Spinal cord (tissue), 10 donors: ENCODE data around the gene PDIA3. TPM values are rescaled to one million over a fixed set of nuclear protein-coding genes. Genes with fewer than 3 reads are reported as not detected.
"Not testable (repeated sequence)": the region's sequence is repeated elsewhere in the genome, so short reads cannot be mapped to it uniquely, and the experiment has no call there.

ENCODE experiments used
- DNase-seq, 6 donors: peaks; one replicate each; pipeline versions ENCODE4 v3.0.0 to v3.0.0-alpha.2; 2013 to 2015; ENCODE audit warnings: low spot score in 6 of 6, low read depth in 4 of 6
- H3K27ac ChIP-seq: one replicate; pipeline ENCODE4 v1.5.1; 2013; ENCODE audit warnings: low read depth, low read length, control low read depth
- H3K27me3 ChIP-seq: one replicate; pipeline ENCODE4 v1.6.1; 2013; ENCODE audit warnings: low read length; ENCODE audit not compliant: control insufficient read depth, insufficient read depth
- H3K36me3 ChIP-seq: one replicate; pipeline ENCODE4 v1.6.1; 2013; ENCODE audit warnings: low read length; ENCODE audit not compliant: control insufficient read depth, insufficient read depth
- H3K4me1 ChIP-seq: one replicate; pipeline ENCODE4 v1.6.1; 2013; ENCODE audit warnings: low read length; ENCODE audit not compliant: control insufficient read depth, insufficient read depth
- H3K4me3 ChIP-seq: one replicate; pipeline ENCODE4 v1.5.1; 2013; ENCODE audit warnings: low read depth, low read length, control low read depth
- H3K9me3 ChIP-seq: one replicate; pipeline ENCODE4 v1.6.1; 2013; ENCODE audit warnings: low read length; ENCODE audit not compliant: control insufficient read depth, insufficient read depth
- WGBS: methylation state at CpG from one replicate; pipeline ENCODE4 v1.1.5; 2013; ENCODE audit warnings: missing lambda C conversion rate; ENCODE audit not compliant: insufficient coverage; 5-methylcytosine and 5-hydroxymethylcytosine counted together
- polyA plus RNA-seq, 2 donors: library from polyadenylated mRNA; unstranded; fragments of 120-200 nt; gene quantifications; one replicate each; pipeline ENCODE4 v1.2.1, GENCODE V29; 2013; ENCODE audit not compliant: insufficient read length in 2 of 2
- total RNA-seq, 2 donors: library from RNA; depleted of rRNA in 1 of 2; stranded (reverse); fragments of 120-200 nt in 1 of 2; fragments of >200 nt in 1 of 2; gene quantifications; one replicate each; pipeline versions ENCODE4 v1.2.3 to v1.2.4, GENCODE V29; 2013 to 2014
- donor health status: healthy.

Gene PDIA3
- total and polyA plus RNA-seq, 4 donors, result 120 to 272 (median 221) TPM

DNA sequence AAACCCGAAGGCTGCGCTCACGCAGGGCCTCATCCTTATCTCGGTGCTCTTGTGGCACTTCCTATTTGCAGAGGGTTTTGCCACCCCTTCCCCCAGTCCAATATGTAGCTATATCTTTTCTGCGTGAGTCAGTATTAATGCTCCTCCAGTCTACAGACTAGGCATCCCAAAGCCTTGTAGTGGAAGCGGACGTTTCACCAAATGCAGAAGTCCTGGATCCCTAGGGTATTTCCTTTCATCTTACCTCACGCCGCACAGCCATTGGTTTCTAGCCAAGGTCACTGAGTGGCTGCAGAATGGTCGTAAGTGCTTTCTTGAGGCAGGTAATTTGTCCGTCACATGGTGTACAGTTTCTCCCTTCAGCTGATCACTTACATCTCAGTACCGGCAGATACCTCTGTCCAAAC lies 668 bp downstream of the PDIA3 start:
- Histone ChIP-seq H3K4me1 (peaks cover 19% of the 10 kb centered on the region), H3K4me3 (peak overlapping the region; percentile 78), H3K27ac (peak overlapping the region; percentile 92)
- not testable (repeated sequence) for H3K9me3 ChIP-seq, H3K27me3 ChIP-seq, H3K36me3 ChIP-seq
- 0% methylated on average over 3 of the region's 12 CpGs for WGBS
- DNase-seq, result peak in 2 of 6 donors; percentile 5 to 9

DNA sequence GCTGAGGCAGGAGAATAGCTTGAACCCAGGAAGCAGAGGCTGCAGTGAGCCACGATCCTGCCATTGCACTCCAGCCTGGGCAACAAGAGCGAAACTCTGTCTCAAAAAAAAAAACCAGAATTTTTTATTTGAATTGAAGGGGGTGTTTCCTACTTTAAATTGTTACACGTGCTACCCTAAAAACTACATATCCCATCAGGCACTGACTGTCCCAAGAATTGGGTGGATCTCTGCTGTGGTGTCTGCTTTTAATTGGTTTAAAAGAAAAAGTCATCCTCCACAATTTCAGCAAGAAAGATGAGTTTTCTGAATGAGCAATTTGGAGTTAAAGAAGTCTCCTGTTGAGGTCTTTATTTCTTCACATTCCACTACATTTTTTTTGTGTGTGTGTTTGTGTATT lies 2.1 kb downstream of the PDIA3 start:
- peaks cover 19% of the 10 kb centered on the region for H3K4me1 ChIP-seq
- WGBS, result no CpG with 5 or more reads among the region's 3 CpGs
- no peaks in the 10 kb centered on the region for H3K27me3 ChIP-seq
- no peaks in the 10 kb centered on the region for H3K9me3 ChIP-seq
- no peak for DNase-seq
- no peak overlapping the region for H3K27ac ChIP-seq
- H3K36me3 ChIP-seq, result peaks cover 3% of the 10 kb centered on the region
- no peak overlapping the region for H3K4me3 ChIP-seq

DNA sequence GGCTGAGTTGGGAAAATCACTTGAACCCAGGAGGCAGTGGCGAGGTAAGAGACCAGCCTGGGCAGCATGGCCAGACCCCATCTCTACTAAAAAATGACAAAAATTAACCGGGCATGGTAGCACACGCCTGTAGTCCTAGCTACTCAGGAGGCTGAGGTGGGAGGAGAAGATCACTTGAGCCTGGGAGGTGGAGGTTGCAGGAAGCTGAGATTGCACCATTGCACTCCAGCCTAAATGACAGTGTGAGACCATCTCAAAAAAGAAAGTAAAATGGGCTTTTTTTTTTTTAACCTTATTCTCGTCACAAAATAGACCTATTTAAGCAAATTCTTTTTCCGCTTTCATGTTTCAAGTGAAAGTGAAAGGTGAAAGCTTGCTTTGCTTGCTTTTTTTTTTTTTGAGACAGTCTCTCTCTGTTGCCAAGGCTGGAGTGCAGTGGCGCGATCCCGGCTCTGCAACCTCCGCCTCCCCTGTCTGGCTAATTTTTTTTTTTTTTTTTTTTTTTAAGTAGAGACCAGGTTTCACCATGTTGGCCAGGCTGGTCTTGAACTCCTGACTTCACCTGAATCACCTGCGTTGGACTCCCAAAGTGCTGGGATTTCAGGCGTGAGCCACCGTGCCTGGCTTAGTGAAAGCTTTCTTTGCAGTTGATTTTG lies 3.6 kb downstream of the PDIA3 start:
- Histone ChIP-seq H3K4me3 (no peak overlapping the region), H3K27me3 (no peaks in the 10 kb centered on the region), H3K36me3 (peaks cover 10% of the 10 kb centered on the region), H3K9me3 (no peaks in the 10 kb centered on the region), H3K27ac (no peak overlapping the region), H3K4me1 (peaks cover 19% of the 10 kb centered on the region)
- WGBS, result no CpG with 5 or more reads among the region's 12 CpGs
- DNase-seq, result no peak

DNA sequence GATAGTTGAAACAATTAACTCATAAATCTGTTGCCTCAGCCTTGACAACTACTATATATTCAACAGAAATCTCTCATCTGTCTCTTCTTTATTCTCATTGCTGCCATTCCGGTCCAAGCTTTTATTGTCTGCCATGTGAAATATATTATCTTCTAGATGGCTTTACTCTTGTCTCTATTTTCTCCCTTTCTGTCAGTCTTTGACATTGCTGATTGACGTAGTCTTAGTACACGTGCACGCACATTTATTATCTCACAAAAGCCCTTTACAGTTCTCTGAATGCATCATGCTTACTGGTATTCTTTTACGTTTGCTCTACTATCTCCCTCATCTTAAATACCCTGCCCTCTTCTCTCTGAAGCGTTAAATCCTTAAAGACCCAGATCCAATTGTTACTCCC lies 5.6 kb downstream of the PDIA3 start:
- Histone ChIP-seq H3K27me3 (no peaks in the 10 kb centered on the region), H3K4me1 (peaks cover 13% of the 10 kb centered on the region), H3K27ac (no peak overlapping the region), H3K36me3 (peaks cover 21% of the 10 kb centered on the region), H3K4me3 (no peak overlapping the region), H3K9me3 (no peaks in the 10 kb centered on the region)
- DNase-seq, result no peak
- WGBS, result 23% methylated on average over 4 of the region's 6 CpGs

DNA sequence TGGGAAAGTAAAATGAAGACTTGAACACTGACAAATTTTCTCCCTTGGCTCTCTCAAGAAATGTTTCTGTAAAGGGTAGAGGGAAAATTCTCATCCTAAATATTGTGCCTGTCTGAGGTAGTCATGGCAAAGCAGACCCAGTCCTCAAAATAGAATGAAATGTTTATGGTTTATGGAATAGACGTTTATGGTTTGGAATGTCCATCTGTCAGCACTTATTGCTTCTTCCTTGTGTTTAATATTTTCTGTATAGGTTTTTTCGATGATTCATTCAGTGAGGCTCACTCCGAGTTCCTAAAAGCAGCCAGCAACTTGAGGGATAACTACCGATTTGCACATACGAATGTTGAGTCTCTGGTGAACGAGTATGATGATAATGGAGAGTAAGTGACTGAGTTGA lies 16.6 kb downstream of the PDIA3 start:
- 95% methylated on average over 5 of the region's 6 CpGs for WGBS
- Histone ChIP-seq H3K27ac (no peak overlapping the region), H3K9me3 (no peaks in the 10 kb centered on the region), H3K27me3 (no peaks in the 10 kb centered on the region), H3K4me1 (no peaks in the 10 kb centered on the region), H3K36me3 (peaks cover 53% of the 10 kb centered on the region), H3K4me3 (no peak overlapping the region)
- no peak for DNase-seq

DNA sequence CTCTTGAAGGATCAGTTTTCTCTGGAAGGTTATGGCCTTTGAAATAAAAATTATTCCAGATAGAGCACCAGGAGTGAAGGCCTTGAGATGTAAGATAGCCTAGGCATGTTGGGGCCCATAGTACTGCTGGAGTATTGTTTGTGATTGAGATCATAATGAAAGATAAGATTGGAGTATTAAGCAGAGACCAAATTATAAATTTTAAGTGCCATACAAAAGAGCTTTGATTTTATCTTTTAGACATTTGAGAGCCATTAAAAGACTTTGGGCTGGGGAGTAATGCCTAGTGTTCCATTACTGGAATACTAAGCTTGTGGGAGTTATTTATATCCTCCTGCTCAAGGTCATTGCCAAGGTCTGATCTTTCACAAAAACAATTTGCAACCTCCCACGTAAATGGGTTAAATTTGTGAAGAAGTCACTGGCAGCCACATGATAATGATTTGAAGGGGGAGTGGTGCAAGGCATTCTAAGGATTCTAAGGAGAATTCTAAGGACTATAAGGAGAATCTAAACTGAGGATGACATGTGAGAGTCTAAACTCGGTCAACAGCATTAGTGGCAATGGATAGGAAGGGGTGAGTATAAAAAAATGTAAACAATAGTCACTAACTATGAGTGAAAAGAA lies 17.7 kb downstream of the PDIA3 start:
- H3K27me3 ChIP-seq, result no peaks in the 10 kb centered on the region
- no peak for DNase-seq
- H3K27ac ChIP-seq, result no peak overlapping the region
- no peaks in the 10 kb centered on the region for H3K4me1 ChIP-seq
- H3K4me3 ChIP-seq, result no peak overlapping the region
- no peaks in the 10 kb centered on the region for H3K9me3 ChIP-seq
- peaks cover 48% of the 10 kb centered on the region for H3K36me3 ChIP-seq
- WGBS, result no CpG with 5 or more reads among the region's 2 CpGs

DNA sequence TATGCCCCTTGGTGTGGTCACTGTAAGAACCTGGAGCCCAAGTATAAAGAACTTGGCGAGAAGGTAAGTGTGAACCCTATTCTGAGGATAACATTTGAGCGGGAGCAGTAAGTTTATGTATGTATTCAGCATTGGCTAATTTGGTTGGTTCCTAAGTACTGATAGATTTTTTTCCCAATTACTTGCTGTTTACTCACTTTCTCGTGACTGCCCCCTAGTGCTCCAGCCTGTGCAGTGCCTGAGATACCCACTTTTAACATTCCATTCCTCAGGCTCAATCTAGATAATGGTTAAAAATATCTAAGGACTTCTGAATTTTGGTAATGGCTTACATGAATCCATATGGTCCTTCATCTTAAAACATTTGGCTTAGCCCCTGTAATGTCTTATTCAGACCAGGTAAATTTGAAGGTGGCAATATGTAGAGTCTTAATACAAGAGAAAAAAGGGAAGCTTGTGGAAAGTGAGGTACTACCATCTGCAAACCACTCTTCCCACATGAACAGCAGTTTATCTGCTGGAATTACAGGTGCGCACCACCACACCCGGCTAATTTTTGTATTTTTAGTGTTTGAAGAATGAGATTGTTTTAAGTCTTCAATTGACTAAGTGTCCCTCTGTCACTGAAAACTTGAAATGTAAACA lies 23.5 kb downstream of the PDIA3 start:
- no peaks in the 10 kb centered on the region for H3K9me3 ChIP-seq
- H3K4me3 ChIP-seq, result no peak overlapping the region
- H3K27ac ChIP-seq, result no peak overlapping the region
- peak in 3 of 6 donors; percentile 29 to 79 (median 71) for DNase-seq
- WGBS, result 80% methylated on average over 1 of the region's 5 CpGs
- peaks cover 33% of the 10 kb centered on the region for H3K36me3 ChIP-seq
- H3K27me3 ChIP-seq, result no peaks in the 10 kb centered on the region
- no peaks in the 10 kb centered on the region for H3K4me1 ChIP-seq

DNA sequence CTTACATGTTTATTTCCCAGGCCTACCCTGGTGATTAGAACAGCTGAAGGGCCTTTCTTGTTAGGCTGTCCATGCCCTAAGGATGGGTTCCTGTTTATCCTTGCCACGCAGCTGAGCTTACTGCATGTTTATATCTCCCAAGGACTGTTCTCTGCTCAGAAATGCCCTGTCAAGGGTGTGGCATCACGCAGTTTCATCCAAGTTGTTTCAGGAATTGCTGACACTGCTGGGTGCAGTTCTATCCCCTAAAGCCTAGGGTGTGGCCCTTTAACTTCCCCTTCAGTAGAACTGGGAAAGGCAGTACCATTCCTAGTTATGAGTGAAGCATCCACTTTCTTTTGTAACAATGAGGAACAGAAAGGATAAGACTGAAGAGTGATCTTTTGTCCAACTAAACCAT lies 25.6 kb downstream of the PDIA3 start:
- Histone ChIP-seq H3K4me3 (no peak overlapping the region), H3K27ac (no peak overlapping the region), H3K4me1 (peaks cover 10% of the 10 kb centered on the region), H3K27me3 (no peaks in the 10 kb centered on the region), H3K9me3 (no peaks in the 10 kb centered on the region), H3K36me3 (peaks cover 30% of the 10 kb centered on the region)
- 100% methylated on average over 2 of the region's 2 CpGs for WGBS
- no peak for DNase-seq

DNA sequence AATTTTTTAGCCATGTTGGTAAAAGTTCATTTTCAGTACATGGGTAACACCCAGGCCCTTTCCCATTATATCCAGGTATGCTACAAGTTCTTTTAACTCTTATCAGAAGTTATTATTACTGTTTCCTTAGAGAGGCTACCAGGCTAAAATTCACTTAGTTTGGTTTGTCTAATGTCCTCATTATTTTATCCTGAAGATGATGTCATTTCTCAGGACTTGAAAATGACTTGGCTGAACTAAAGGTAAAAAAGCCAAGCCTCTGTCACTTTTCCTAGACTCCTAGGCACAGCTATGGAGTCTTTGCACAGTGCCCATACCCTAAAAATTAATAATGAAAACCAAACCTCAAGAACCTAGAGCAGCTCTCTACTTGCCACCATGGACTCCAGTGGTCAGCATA lies 26.4 kb downstream of the PDIA3 start:
- H3K4me3 ChIP-seq, result no peak overlapping the region
- DNase-seq, result no peak
- H3K4me1 ChIP-seq, result peaks cover 18% of the 10 kb centered on the region
- H3K36me3 ChIP-seq, result peaks cover 23% of the 10 kb centered on the region
- no peak overlapping the region for H3K27ac ChIP-seq
- H3K27me3 ChIP-seq, result no peaks in the 10 kb centered on the region
- H3K9me3 ChIP-seq, result no peaks in the 10 kb centered on the region

DNA sequence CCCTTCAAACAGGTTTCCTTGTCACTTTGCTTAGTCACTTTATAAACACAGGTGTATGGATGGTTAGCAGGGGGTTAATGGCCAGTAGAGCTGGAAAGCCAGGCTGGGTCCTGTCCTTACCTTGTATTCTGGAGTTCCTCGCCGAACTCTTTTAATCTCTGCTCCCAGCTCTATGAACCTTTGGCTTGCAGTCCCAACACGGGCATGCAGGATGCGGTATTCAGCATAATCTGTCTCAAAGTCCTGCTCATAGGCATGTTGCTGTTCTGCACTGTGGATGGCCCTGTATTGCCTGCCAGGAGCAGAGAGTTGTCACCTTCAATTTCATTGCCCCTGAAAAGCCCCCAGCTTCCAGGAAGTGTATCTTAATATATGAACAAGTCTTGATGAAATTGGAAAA lies 27.8 kb downstream of the PDIA3 start:
- H3K4me1 ChIP-seq, result peaks cover 23% of the 10 kb centered on the region
- H3K27ac ChIP-seq, result no peak overlapping the region
- H3K36me3 ChIP-seq, result peaks cover 14% of the 10 kb centered on the region
- 76% methylated on average over 4 of the region's 4 CpGs for WGBS
- H3K4me3 ChIP-seq, result no peak overlapping the region
- H3K9me3 ChIP-seq, result no peaks in the 10 kb centered on the region
- H3K27me3 ChIP-seq, result no peaks in the 10 kb centered on the region
- DNase-seq, result no peak
